ENCODE measurements around the gene ARHGEF12. TPM values are rescaled to one million over a fixed set of nuclear protein-coding genes. Genes with fewer than 3 reads are reported as not detected.

The ARHGEF12 gene
- total RNA-seq, 4 donors from 2014 or later = 52.9 to 77.3 (median 61.4) TPM

- H3K4me1 ChIP-seq = no peaks in the 10 kb centered on the region
- intact Hi-C loops (cut with DNase I; ENCODE audit: low total_unique reads) (no loop called here), in situ Hi-C loops (cut with MboI; ENCODE audit: low sequenced_read_pairs in 4 of 4) (loop anchor here in 2 of 4 donors (5.0 to 10.0 kb wide), 2 partner anchors 128 to 130 kb away; no protein-coding TSS in a partner anchor)
- H3K4me3 ChIP-seq = no peak overlapping the region
- H3K36me3 ChIP-seq = no peaks in the 10 kb centered on the region
- ATAC-seq = no peak
- TF ChIP-seq CTCF (IDR thresholded peaks at IDR 0.05 in 4 of 5, conservative IDR thresholded peaks at IDR 0.05 in 1 of 5) (no peak), POLR2A (IDR thresholded peaks at IDR 0.05) (no peak)
- H3K27me3 ChIP-seq = no peaks in the 10 kb centered on the region
- no peaks in the 10 kb centered on the region for H3K9me3 ChIP-seq
- H3K27ac ChIP-seq = no peak overlapping the region
- no peak for DNase-seq
Observed at GRCh38 chr11:120305286-120305685, 30.9 kb upstream of the ARHGEF12 start.

GRCh38 chr11:120306519-120307242 is 29.5 kb upstream of the ARHGEF12 start:
- Histone ChIP-seq H3K9me3 (no peaks in the 10 kb centered on the region), H3K27ac (no peak overlapping the region), H3K4me3 (no peak overlapping the region), H3K27me3 (no peaks in the 10 kb centered on the region), H3K4me1 (no peaks in the 10 kb centered on the region), H3K36me3 (no peaks in the 10 kb centered on the region)
- DNase-seq = no peak
- intact Hi-C loops (cut with DNase I; ENCODE audit: low total_unique reads) = no loop called here
- TF ChIP-seq POLR2A (IDR thresholded peaks at IDR 0.05) = no peak
- TF ChIP-seq CTCF (IDR thresholded peaks at IDR 0.05 in 4 of 5, conservative IDR thresholded peaks at IDR 0.05 in 1 of 5) = no peak
- in situ Hi-C loops (cut with MboI; ENCODE audit: low sequenced_read_pairs in 4 of 4) = loop anchor here in 2 of 4 donors (5.0 to 10.0 kb wide), 2 partner anchors 129 to 132 kb away; no protein-coding TSS in a partner anchor
- ATAC-seq = no peak

GRCh38 chr11:120307476-120307875 is 28.7 kb upstream of the ARHGEF12 start:
- Histone ChIP-seq H3K27ac (no peak overlapping the region), H3K27me3 (no peaks in the 10 kb centered on the region), H3K36me3 (no peaks in the 10 kb centered on the region), H3K4me3 (no peak overlapping the region), H3K4me1 (no peaks in the 10 kb centered on the region), H3K9me3 (no peaks in the 10 kb centered on the region)
- ATAC-seq (no peak), DNase-seq (no peak)
- in situ Hi-C loops (cut with MboI; ENCODE audit: low sequenced_read_pairs in 4 of 4) (loop anchor here in 2 of 4 donors (5.0 to 10.0 kb wide), 2 partner anchors 130 to 133 kb away; no protein-coding TSS in a partner anchor), intact Hi-C loops (cut with DNase I; ENCODE audit: low total_unique reads) (no loop called here)
- TF ChIP-seq POLR2A (IDR thresholded peaks at IDR 0.05) (no peak), CTCF (IDR thresholded peaks at IDR 0.05 in 4 of 5, conservative IDR thresholded peaks at IDR 0.05 in 1 of 5) (no peak)

- intact Hi-C loops (cut with DNase I; ENCODE audit: low total_unique reads) (no loop called here), in situ Hi-C loops (cut with MboI; ENCODE audit: low sequenced_read_pairs in 4 of 4) (loop anchor here in 2 of 4 donors (5.0 to 10.0 kb wide), 2 partner anchors 131 to 133 kb away; no protein-coding TSS in a partner anchor)
- Histone ChIP-seq H3K27ac (no peak overlapping the region), H3K4me3 (no peak overlapping the region), H3K27me3 (no peaks in the 10 kb centered on the region), H3K36me3 (no peaks in the 10 kb centered on the region), H3K4me1 (no peaks in the 10 kb centered on the region), H3K9me3 (no peaks in the 10 kb centered on the region)
- DNase-seq = no peak
- ATAC-seq = no peak
- TF ChIP-seq CTCF (IDR thresholded peaks at IDR 0.05 in 4 of 5, conservative IDR thresholded peaks at IDR 0.05 in 1 of 5) (no peak), POLR2A (IDR thresholded peaks at IDR 0.05) (no peak)
Observed at GRCh38 chr11:120308081-120308480, 28.1 kb upstream of the ARHGEF12 start.
